Lower lobe of right lung (tissue), 2 donors: ENCODE results near the gene ABL2. TPM values are rescaled to one million over a fixed set of nuclear protein-coding genes. Genes with fewer than 3 reads are reported as not detected.
"Not testable (repeated sequence)": the region's sequence is repeated elsewhere in the genome, so short reads cannot be mapped to it uniquely, and the experiment has no call there.

ENCODE experiments used
- ATAC-seq, 2 donors: fragments of 200-7000 bp; cut with Tn5 transposase; one replicate each; pipeline ENCODE4 v1.9.1; 2020 to 2022; ENCODE audit warnings: mild to moderate bottlenecking in 2 of 2, moderate library complexity in 2 of 2
- DNase-seq: peaks from one replicate; pipeline ENCODE4 v3.0.0-alpha.2; 2020
- H3K27ac ChIP-seq: fragments of 200-600 bp; one replicate; pipeline ENCODE4 v1.8.0; 2022
- H3K27me3 ChIP-seq: fragments of 200-600 bp; one replicate; pipeline ENCODE4 v1.8.0; 2022; ENCODE audit warnings: low read depth
- H3K36me3 ChIP-seq: fragments of 200-600 bp; one replicate; pipeline ENCODE4 v1.8.0; 2022; ENCODE audit warnings: mild to moderate bottlenecking
- H3K4me1 ChIP-seq: fragments of 200-600 bp; one replicate; pipeline ENCODE4 v1.8.0; 2022
- H3K4me3 ChIP-seq: fragments of 200-600 bp; one replicate; pipeline ENCODE4 v1.8.0; 2022; ENCODE audit warnings: mild to moderate bottlenecking
- H3K9me3 ChIP-seq: fragments of 200-600 bp; one replicate; pipeline ENCODE4 v1.8.0; 2022
- intact Hi-C: fragments of 100-400 bp; cut with DNase I; formaldehyde crosslinking; loops from one replicate; pipeline ENCODE4 v1.11.0; 2022
- total RNA-seq: library from RNA; stranded (reverse); fragmentation: NEBNext Ultra II Directional; extraction: Animal tissue kit (Norgen Biotek cat#: 25700); gene quantifications from one replicate; pipeline ENCODE4 v1.2.1, GENCODE V29; 2021
- TF ChIP-seq, protein P1 (sequence below): fragments of 200-600 bp; IDR thresholded peaks from one replicate; pipeline ENCODE4 v1.8.0; 2022; ENCODE audit warnings: antibody characterized with exemption, mild to moderate bottlenecking
- donor health status: DM: no; HTN: yes; CAD: no; lungs with severe emphysema.

Gene ABL2
- total RNA-seq, 1 donor from 2014 or later = 27.0 TPM

DNA sequence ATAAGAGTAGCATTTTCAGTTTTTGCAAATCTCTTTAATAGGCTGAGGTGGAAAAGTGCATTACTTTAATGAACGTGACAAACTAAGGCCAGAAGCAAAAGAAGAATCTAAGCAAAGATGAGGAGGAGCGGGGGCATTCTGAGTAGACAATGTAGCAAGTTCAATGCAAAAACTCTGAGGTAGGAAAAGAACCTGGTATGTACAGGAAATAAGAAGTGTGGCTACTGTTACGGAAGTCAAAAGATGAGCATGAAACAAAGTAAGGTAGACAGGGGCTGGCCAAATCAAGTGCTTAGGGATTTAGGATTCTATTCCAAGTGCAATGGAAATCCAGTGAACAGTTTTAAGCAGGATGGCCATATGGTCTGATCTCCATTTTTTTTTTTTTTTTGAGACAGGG lies 84.0 kb downstream of the ABL2 start:
- Histone ChIP-seq H3K4me1 (peaks cover 25% of the 10 kb centered on the region), H3K36me3 (no peaks in the 10 kb centered on the region), H3K27ac (no peak overlapping the region), H3K4me3 (no peak overlapping the region), H3K9me3 (no peaks in the 10 kb centered on the region), H3K27me3 (no peaks in the 10 kb centered on the region)
- TF ChIP-seq, protein P1, sequence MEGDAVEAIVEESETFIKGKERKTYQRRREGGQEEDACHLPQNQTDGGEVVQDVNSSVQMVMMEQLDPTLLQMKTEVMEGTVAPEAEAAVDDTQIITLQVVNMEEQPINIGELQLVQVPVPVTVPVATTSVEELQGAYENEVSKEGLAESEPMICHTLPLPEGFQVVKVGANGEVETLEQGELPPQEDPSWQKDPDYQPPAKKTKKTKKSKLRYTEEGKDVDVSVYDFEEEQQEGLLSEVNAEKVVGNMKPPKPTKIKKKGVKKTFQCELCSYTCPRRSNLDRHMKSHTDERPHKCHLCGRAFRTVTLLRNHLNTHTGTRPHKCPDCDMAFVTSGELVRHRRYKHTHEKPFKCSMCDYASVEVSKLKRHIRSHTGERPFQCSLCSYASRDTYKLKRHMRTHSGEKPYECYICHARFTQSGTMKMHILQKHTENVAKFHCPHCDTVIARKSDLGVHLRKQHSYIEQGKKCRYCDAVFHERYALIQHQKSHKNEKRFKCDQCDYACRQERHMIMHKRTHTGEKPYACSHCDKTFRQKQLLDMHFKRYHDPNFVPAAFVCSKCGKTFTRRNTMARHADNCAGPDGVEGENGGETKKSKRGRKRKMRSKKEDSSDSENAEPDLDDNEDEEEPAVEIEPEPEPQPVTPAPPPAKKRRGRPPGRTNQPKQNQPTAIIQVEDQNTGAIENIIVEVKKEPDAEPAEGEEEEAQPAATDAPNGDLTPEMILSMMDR = no peak
- no peak for DNase-seq
- no peak for ATAC-seq
- intact Hi-C loops = no loop called here

DNA sequence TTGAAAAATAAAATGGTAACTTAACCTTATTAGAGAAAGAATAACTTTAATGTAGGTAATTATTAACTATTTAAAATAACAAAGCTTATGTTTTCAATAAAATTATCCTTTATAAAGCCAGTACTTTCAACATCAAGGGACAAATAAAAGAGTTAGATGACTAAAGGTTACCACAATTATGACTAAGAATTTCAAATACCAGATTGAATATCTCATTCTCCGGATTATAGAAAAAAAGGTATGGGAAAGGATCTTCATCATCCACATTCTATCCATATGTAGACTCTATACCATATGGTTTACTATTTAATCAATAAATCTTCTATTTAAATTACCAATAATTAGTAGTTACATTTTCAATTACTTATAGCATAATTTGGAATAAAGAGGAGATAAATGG lies 84.9 kb downstream of the ABL2 start:
- no peak overlapping the region for H3K4me3 ChIP-seq
- H3K4me1 ChIP-seq = peaks cover 28% of the 10 kb centered on the region
- ATAC-seq = no peak
- intact Hi-C loops = no loop called here
- DNase-seq = no peak
- H3K27me3 ChIP-seq = no peaks in the 10 kb centered on the region
- TF ChIP-seq, protein P1 = no peak
- no peaks in the 10 kb centered on the region for H3K9me3 ChIP-seq
- H3K36me3 ChIP-seq = no peaks in the 10 kb centered on the region
- no peak overlapping the region for H3K27ac ChIP-seq

GRCh38 chr1:179143322-179143721 lies 86.2 kb downstream of the ABL2 start:
- TF ChIP-seq, protein P1 = no peak
- Histone ChIP-seq H3K27ac (peak overlapping the region; percentile 52), H3K4me3 (no peak overlapping the region), H3K4me1 (peaks cover 28% of the 10 kb centered on the region), H3K9me3 (no peaks in the 10 kb centered on the region), H3K36me3 (no peaks in the 10 kb centered on the region), H3K27me3 (no peaks in the 10 kb centered on the region)
- DNase-seq (no peak), ATAC-seq (no peak)
- intact Hi-C loops = no loop called here

DNA sequence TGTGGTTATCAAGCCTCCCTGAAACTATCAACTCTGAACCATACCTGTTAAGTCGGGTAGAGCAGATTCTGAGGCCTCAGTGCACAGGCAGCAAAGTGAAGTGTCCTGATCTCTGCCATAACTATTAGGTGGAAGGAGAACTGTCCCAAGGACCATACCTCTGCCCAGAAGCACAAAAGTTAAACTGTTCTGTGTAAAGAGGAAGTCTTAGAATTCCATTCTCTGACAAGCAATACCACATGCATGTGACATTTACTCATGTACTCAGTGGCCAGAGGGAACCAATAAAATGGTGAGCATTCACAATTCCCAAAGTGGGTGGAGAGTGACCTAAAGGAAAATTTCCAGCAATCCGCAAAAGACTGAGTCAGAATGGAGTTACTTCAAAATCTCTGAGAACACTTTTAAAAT lies 86.6 kb downstream of the ABL2 start:
- Histone ChIP-seq H3K4me1 (peaks cover 31% of the 10 kb centered on the region), H3K9me3 (no peaks in the 10 kb centered on the region), H3K27me3 (no peaks in the 10 kb centered on the region), H3K27ac (peak overlapping the region; percentile 52), H3K4me3 (peak overlapping the region; percentile 22), H3K36me3 (no peaks in the 10 kb centered on the region)
- DNase-seq = no peak
- intact Hi-C loops = no loop called here
- TF ChIP-seq, protein P1 = no peak
- peak; percentile 85 to 86 for ATAC-seq

GRCh38 chr1:179141592-179142251 lies 87.8 kb downstream of the ABL2 start:
- TF ChIP-seq, protein P1 = no peak
- intact Hi-C loops = no loop called here

DNA sequence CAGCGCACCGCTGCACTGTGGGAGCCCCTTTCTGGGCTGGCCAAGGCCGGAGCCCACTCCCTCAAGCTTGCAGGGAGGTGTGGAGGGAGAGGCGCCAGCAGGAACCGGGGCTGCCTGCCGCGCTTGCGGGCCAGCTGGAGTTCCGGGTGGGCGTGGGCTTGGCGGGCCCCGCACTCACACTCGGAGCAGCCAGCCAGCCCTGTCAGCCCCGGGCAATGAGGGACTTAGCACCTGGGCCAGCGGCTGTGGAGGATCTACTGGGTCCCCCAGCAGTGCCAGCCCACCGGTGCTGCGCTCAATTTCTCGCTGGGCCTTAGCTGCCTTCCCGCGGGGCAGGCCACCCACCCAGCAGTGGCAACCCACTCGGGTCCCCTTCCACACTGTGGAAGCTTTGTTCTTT lies 90.7 kb downstream of the ABL2 start:
- H3K27me3 ChIP-seq, DNase-seq, H3K36me3 ChIP-seq, H3K9me3 ChIP-seq, intact Hi-C loops, H3K4me3 ChIP-seq, H3K27ac ChIP-seq, ATAC-seq: not testable (repeated sequence)
- peaks cover 35% of the 10 kb centered on the region for H3K4me1 ChIP-seq

More at GRCh38 chr1:179141592-179142251, 87.8 kb downstream of the ABL2 start:
- peaks cover 36% of the 10 kb centered on the region for H3K4me1 ChIP-seq
- H3K9me3 ChIP-seq = no peaks in the 10 kb centered on the region
- peak; percentile 82 to 84 for ATAC-seq
- H3K27me3 ChIP-seq = no peaks in the 10 kb centered on the region
- peak overlapping the region; percentile 22 for H3K4me3 ChIP-seq
- peak overlapping the region; percentile 34 for H3K27ac ChIP-seq
- no peaks in the 10 kb centered on the region for H3K36me3 ChIP-seq
- no peak for DNase-seq
